Femur (tissue), 1 donor: Measurements from ENCODE around the gene POLD1.
A peak's percentile ranks its signal among the peaks of the same experiment; 100 is the strongest.
"Not testable (repeated sequence)": the region's sequence is repeated elsewhere in the genome, so short reads cannot be mapped to it uniquely, and the experiment has no call there.

Experiments
- DNase-seq: peaks from one replicate; pipeline ENCODE4 v3.0.0-alpha.2; 2017

The POLD1 gene

GRCh38 chr19:50383852-50384684, at the start of gene POLD1:
Gene POLD1, plus strand, starts transcription at chr19:50384347. Its CDS starts 14,505 bp downstream, at chr19:50398852.
- DNase-seq: peak; percentile 97

GRCh38 chr19:50334741-50335421, 49.3 kb upstream of the POLD1 start:
- no peak for DNase-seq

DNA sequence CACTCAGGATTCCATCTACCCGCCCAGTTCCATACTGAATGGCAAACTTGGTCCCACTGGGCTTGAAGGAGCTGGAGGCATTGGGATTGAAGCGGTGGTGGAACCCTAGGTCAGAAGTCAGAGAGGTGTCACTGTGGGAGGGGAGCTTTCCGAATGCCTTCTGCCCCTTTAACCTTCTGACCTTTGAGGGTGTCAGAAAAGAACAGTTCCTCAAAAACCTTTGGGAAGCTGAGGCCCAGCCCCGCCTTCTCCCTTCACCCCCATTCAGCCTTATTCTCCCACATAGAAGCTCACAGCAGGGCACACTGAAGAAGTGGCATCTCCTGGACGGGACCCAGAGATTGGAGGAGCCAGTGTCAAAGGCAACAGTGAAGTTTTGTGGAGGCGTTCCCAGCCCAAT, 47.1 kb upstream of the POLD1 start:
- not testable (repeated sequence) for DNase-seq

DNA sequence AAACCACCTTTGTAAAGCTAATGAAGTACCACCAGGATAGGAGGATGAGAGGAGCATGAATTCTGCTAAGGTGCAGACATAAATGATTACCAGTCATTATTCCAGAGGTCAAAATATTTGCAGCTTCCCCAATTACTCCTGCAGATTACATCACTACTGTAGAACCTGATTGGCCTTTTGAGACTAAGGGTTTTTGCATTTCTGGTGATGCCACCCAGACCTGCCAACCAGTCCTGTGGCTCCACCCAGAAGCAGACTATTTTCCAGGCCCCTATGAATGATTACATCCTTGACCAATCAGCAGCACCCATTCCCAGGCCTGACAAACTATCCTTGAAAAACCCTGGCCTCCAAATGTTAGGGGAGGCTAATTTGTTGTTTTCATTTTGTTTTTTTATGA, 43.8 kb upstream of the POLD1 start:
- no peak for DNase-seq

GRCh38 chr19:50341091-50341564, 43.0 kb upstream of the POLD1 start:
- no peak for DNase-seq

DNA sequence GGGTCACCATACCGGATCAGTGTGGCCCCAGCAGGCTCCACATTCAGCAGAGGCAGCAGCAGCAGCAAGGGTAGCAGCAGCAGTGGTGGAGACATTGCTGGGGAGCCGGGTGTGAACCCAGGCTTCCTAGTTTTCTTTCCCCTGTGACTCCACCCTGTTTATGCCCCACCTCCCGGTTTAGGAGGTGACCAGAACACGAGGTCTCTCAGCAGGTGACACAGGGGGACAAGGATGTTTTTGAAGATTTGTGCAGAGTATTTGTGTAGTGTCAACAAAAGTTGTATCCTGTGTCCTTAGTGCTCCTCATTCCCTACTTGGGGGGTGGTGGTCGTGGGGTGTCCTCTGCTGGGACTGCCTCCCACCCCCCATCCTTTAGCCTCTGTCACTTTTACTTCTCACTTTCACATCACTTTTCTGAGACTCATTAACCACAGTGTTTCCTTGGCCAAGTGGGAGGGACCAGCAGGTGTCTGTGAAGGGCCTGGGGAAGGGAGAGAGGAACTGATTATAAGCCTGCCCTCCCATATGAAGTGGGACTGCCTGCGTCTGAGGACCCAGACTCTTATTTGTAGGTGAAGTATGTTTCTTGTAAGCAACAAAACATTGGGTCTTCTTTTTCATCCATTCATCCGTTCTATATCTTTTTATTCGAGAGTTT, 39.4 kb upstream of the POLD1 start:
- no peak for DNase-seq

DNA sequence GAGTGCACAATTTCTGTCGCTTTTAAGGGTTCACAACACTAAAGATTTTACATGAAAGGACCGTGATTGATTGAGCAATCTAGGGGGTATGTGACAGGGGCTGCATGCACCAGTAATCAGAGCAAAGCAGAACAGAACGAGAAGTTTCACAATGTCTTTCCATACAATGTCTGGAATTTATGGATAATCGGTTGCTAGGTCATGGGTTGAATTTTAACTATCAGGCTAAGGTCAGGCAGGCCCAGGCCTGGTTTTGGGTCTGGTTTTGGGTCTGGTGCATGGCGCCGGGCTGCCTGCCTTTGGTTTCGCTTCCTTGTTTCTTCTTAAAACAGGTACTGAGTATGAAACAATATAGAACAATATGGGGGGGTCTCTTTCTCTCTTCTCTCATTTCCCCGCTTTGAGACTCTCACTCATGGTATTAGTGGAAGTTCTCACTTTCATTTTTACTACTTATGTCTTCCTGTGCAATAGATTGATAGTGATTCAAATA, 37.0 kb upstream of the POLD1 start:
- not testable (repeated sequence) for DNase-seq

GRCh38 chr19:50349277-50350057, 34.7 kb upstream of the POLD1 start:
- DNase-seq: no peak

GRCh38 chr19:50352242-50352641, 31.9 kb upstream of the POLD1 start:
- DNase-seq: no peak

DNA sequence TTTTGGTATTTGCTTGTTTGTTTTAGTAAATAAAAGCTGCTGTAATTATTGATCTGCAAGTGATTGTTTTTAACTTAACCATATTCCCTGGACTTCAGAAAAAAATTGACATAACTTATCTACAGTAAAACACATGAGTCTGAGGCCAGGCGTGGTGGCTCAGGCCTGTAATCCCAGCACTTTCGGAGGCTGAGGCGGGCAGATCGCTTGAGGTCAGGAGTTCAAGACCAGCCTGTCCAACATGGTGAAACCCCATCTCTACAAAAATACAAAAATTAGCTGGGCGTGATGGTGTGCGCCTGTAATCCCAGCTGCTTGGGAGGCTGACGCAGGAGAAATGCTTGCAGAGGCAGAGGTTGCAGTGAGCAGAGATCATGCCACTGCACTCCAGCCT, 30.7 kb upstream of the POLD1 start:
- DNase-seq: not testable (repeated sequence)

DNA sequence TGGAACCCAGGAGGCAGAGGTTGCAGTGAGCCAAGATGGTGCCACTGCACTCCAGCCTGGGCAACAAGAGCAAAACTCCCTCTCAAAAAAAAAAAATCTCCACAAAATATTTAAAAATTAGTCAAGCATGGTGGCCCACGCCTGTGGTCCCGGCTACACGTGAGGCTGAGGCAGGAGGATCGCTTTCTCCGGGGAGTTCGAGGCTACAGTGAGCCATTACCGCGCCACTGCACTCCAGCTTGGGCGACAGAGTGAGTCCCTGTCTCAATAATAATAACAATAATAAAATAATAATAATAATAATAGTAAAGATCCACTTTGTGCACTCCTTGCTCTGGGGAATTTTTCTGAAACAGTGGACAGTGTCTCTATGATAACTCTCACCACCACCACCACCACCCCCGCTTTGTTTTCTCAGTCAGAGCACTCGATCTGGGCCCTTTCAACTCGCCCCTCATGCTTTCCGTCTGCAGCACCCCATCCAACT, 27.4 kb upstream of the POLD1 start:
- DNase-seq: no peak

DNA sequence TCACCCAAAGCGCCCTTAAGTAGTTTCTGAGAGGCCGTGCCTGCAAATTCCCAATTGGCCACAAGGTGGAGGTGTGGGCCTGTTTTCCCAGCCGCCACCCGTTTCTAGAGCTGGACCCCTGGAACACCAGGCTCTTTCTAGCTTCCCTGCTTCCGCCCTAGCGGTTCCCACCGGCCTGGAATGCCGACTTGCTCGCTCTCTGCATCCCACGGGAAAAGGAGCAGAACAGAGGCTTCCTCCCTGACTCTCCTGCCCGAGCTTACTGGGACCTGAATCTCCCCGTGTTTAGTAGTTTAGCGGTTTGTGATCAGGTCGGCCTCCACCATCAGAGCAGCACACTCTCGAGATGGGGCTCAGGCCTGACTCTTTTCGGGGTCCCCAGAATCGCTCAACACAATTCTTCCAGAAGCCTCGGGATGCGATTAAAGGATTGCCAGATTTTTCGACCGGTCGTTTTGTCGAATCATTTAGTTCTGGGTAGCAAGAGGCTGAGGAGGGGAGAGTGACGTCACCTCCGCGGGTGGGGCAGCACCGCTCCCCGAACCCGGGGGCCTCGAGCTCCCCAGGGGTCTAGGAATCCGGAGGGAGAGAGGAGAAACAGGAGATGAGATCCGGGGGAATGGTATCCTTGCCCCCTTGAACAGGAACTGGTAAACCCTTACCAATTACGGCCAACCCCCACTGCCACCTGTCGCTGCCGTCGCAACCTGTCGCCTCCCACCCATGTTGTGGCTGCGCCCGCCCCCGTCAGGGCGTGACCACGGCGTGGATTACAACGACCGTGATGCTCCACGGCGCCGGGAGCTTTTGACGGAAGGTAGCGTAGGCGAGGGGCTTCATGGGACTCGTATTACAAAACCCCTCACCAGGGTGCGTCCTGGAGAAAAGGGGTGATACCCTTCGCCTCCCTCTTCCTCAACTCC, 26.7 kb upstream of the POLD1 start:
- DNase-seq: peak; percentile 80

DNA sequence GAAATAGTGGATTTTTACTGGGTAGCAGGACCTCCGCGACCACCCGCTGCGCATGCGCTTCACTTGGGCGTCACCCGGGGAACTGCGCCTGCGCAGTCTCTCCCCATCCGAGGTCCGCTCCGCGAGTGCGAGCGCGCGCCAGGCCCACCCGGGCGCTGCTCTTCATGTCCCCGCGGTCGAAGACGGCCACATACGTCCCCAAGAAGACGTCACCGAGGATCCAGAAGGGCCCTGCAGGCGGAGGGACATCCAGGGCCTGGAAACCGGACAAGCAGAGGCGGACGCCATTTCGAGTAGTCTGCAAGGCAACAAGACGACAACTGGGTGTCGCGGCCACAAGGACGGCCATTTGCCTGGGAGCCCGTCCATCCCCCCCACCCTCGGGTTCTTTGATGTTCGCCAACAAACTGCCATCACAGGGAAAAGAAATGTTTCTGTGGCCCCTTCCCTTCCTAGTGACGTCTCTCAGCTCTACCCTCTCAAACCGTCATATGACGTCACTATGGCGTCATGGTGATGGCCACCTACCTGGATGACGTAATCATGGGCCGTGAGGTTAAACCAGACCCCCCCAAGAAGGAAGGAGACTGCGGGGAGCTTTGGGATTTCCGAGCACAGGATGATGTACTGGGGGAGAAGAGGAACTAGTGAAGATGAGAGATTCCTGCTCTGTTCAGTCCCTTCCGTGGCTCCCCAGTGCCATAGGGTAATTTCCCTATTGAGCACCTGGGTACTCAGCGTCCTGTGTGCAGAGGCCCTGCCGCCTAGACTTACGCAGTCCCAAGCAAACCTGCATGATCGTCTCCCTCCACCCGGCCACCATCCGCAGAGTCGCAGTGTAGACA, 25.4 kb upstream of the POLD1 start:
- peak; percentile 82 for DNase-seq

DNA sequence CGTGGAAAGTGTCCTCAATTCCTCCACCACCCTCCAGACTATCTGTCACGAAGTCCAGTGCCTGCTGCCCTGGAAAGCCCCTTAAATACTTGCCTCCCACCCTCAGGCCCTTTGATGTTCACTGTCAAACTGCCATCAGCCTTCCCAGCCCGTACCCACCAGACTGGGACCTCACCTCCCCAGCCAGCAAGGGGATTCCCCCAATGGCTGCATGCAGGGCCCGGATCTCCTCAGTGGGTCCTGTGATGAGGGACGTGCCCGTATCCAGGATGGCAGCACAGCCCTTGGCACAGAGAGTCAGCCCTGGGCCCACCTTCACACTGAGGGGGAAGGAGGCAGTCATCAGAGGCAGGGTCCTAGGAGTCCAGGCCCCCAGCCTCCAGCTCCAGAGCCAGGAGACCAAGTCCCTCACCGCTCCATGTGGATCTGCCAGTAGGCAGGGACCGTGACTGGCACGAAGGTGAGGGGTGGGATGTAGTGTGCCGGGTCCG, 24.8 kb upstream of the POLD1 start:
- no peak for DNase-seq

DNA sequence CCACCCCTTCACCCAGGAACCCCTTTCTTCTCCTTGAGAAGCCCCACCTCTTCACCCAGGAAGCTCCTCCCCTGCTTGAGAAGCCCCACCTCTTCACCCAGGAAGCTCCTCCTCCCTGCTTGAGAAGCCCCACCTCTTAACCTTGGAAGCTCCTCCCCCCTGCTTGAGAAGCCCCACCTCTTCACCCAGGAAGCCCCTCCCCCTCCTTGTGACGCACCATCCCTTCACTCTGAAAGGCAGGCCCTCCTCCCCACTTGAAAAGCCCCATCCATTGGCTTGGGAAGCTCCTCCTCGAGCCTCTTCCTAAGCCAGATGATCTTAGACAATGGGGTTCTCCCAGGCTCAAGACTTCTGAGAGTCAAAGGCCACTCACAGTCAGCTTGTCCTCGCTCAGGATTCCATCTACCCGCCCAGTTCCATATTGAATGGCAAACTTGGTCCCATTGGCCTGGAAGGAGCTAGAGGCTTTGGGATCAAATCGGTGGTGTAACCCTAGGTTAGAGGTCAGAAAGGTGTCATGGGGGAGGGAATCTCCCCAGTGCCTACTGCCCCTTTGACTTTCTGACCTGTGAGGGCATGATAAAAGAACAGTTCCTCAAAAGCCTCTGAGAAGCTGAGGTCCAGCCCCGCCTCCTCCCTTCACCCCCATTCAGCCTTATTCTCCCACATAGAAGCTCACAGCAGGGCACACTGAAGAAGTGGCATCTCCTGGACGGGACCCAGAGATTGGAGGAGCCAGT, 22.7 kb upstream of the POLD1 start:
- no peak for DNase-seq

DNA sequence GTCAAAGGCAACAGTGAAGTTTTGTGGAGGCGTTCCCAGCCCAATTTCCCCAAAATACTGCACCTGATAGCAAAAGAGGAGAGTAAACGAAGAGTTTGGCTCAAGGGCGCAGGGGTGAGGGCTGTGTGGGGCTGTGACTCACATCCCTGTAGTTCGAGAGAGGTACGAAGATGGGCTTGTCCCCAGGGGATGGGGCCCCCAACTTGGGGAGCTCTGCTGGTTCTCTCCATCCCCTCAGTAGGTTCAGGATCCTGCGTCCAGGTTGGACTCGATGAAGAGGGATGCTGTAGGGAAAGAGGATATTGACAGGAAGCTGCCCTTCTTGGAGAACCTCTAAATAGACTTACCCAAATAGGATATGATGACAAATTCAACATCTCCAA, 22.1 kb upstream of the POLD1 start:
- no peak for DNase-seq

DNA sequence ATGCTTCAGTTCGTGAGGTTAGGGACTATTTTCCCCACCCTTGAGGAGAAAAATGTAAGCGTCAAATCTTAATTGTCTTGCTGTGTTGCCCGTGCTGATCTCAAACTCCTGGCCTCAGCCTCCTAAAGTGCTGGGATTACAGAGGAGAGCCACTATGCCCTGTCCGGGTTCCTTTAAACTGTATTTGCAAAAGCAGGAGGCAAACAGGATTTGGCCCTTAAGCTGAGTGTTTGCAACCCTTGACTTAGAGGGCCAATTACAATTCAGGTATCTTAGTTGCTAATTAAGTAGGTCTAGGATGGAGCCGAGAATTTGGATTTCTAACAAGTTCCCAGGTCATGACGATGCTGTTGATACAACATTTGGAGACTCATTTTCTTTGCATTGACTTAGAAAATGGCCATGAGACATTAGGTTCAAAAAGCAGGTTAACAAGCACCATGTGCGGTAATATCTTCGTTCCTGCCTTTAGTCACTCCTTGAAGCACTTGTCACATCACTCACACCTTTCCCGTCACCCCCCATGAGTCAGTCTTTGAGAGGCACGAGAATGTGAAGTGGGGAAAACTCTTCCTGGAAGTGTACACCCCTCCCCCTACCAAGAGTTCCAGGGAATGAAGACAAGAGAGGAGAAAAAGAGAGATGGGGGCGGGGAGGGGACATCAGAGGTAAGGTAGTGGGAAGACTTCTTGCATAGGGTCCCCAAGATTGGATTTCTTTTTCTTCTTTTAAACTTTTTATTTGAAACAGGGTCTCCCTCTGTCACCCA, 21.3 kb upstream of the POLD1 start:
- no peak for DNase-seq

- no peak for DNase-seq
Observed at GRCh38 chr19:50365434-50366306, 18.5 kb upstream of the POLD1 start, which contains the start of gene NAPSA. Gene NAPSA, minus strand, starts transcription at chr19:50365639. Its CDS starts 18 bp downstream, at chr19:50365621.
